B cell (primary cell): ENCODE measurements around the gene MAP4K5. TPM values are rescaled to one million over a fixed set of nuclear protein-coding genes. Genes with fewer than 3 reads are reported as not detected.
A peak's percentile ranks its signal among the peaks of the same experiment; 100 is the strongest.

Experiments used
- ATAC-seq: fragments of 200-7000 bp; cut with Tn5 transposase; one replicate; pipeline ENCODE4 v1.10.0; 2021; ENCODE audit warnings: low read depth, mild to moderate bottlenecking, moderate number of reproducible peaks, moderate library complexity
- CTCF ChIA-PET: fragments of 350-600 bp; sonication (Branson Sonifier 250); formaldehyde crosslinking; loops from one replicate; lab custom pipeline; 2021; ENCODE audit warnings: antibody characterized with exemption, inconsistent platforms; lab: Charles Lee
- POLR2A ChIA-PET: fragments of 350-600 bp; sonication (Branson Sonifier 250); formaldehyde crosslinking; loops from one replicate; lab custom pipeline; 2021; ENCODE audit warnings: antibody characterized with exemption; lab: Charles Lee
- DNase-seq: peaks from one replicate; pipeline ENCODE4 v3.0.0; 2013
- H2AFZ ChIP-seq: 2 replicates; pipeline ENCODE4 v1.6.1; 2012; ENCODE audit warnings: mild to moderate bottlenecking, low read depth, low read length; ENCODE audit not compliant: insufficient read depth, poor library complexity, severe bottlenecking
- H3K27ac ChIP-seq, 2 donors: 1 replicate in 1 of 2; 2 replicates in 1 of 2; pipeline ENCODE4 v1.5.1; 2012 to 2013; ENCODE audit warnings: low read length in 2 of 2, mild to moderate bottlenecking in 2 of 2, moderate library complexity in 1 of 2
- H3K27me3 ChIP-seq, 4 experiments: fragments of 200-600 bp in 1 of 4; sonication (generic) in 1 of 4; replicated peaks in 1 of 4; 1 replicate in 2 of 4; 2 replicates in 2 of 4; pipeline versions ENCODE4 v1.6.1 to v1.7.0; 2013 to 2016; ENCODE audit warnings: low read length in 3 of 4, mild to moderate bottlenecking in 2 of 4, mixed read lengths in 1 of 4, moderate library complexity in 1 of 4; ENCODE audit not compliant: insufficient read depth in 4 of 4, control insufficient read depth in 3 of 4; ENCODE audit errors: control extremely low read depth in 1 of 4
- H3K36me3 ChIP-seq, 2 experiments: replicated peaks in 1 of 2; 1 replicate in 1 of 2; 2 replicates in 1 of 2; pipeline versions ENCODE4 v1.6.1 to v1.7.1; 2013; ENCODE audit warnings: low read length in 1 of 2; ENCODE audit not compliant: insufficient read depth in 2 of 2, control insufficient read depth in 1 of 2; ENCODE audit errors: control extremely low read depth in 1 of 2, extremely low read depth in 1 of 2
- H3K4me1 ChIP-seq, 2 donors: fragments of 200-600 bp in 1 of 2; sonication (generic) in 1 of 2; 1 replicate in 1 of 2; 2 replicates in 1 of 2; pipeline versions ENCODE4 v1.5.1 to v1.6.1; 2013 to 2017; ENCODE audit warnings: low read length in 2 of 2; ENCODE audit not compliant: control insufficient read depth in 2 of 2, insufficient read depth in 2 of 2
- H3K4me2 ChIP-seq: replicated peaks from 2 replicates; pipeline ENCODE3; 2012; ENCODE audit warnings: mild to moderate bottlenecking, low read depth, low read length; ENCODE audit not compliant: poor library complexity, severe bottlenecking
- H3K4me3 ChIP-seq, 5 experiments: fragments of 200-600 bp in 1 of 5; sonication (generic) in 1 of 5; 1 replicate in 3 of 5; 2 replicates in 2 of 5; pipeline versions ENCODE4 v1.5.1 to v1.7.0; 2011 to 2016; ENCODE audit warnings: low read length in 4 of 5, mild to moderate bottlenecking in 4 of 5, low read depth in 2 of 5, control low read depth in 1 of 5, moderate library complexity in 1 of 5; ENCODE audit not compliant: insufficient read depth in 1 of 5; ENCODE audit errors: control extremely low read depth in 1 of 5, extremely low read depth in 1 of 5
- H3K79me2 ChIP-seq: fragments of 200-600 bp; sonication (generic); one replicate; pipeline ENCODE4 v1.6.0; 2016; ENCODE audit warnings: low read length; ENCODE audit not compliant: control insufficient read depth, insufficient read depth
- H3K9ac ChIP-seq: fragments of 200-600 bp; sonication (generic); 2 replicates; pipeline ENCODE4 v1.6.1; 2017; ENCODE audit warnings: mild to moderate bottlenecking, low read length, moderate library complexity
- H3K9me3 ChIP-seq, 3 donors: one replicate each; pipeline versions ENCODE4 v1.6.1 to v1.7.1; 2013; ENCODE audit warnings: low read length in 2 of 3; ENCODE audit not compliant: control insufficient read depth in 2 of 3, insufficient read depth in 1 of 3; ENCODE audit errors: control extremely low read depth in 1 of 3
- H4K20me1 ChIP-seq: 2 replicates; pipeline ENCODE4 v1.6.0; 2012; ENCODE audit warnings: mild to moderate bottlenecking, low read length; ENCODE audit not compliant: insufficient read depth, control insufficient read depth, poor library complexity, severe bottlenecking
- H3K27ac Mint-ChIP-seq: one replicate; pipeline ENCODE4 v1.8.0; 2021; ENCODE audit warnings: mixed read lengths
- H3K27me3 Mint-ChIP-seq: one replicate; pipeline ENCODE4 v1.8.0; 2021; ENCODE audit warnings: mixed read lengths
- H3K4me1 Mint-ChIP-seq: one replicate; pipeline ENCODE4 v1.8.0; 2021; ENCODE audit warnings: mixed read lengths
- H3K4me3 Mint-ChIP-seq: one replicate; pipeline ENCODE4 v1.8.0; 2021; ENCODE audit warnings: mixed read lengths
- H3K9me3 Mint-ChIP-seq: one replicate; pipeline ENCODE4 v1.8.0; 2022; ENCODE audit warnings: mixed read lengths; ENCODE audit not compliant: insufficient read depth
- EZH2 ChIP-seq: IDR thresholded peaks from 2 replicates; pipeline ENCODE4 v1.6.1; 2012; ENCODE audit warnings: borderline replicate concordance, low read depth, mild to moderate bottlenecking, moderate library complexity, low read length; ENCODE audit not compliant: insufficient read depth, poor library complexity, severe bottlenecking
- WGBS: methylation state at CpG from one replicate; pipeline ENCODE4 v1.1.5; 2013; ENCODE audit warnings: missing lambda C conversion rate; ENCODE audit not compliant: insufficient coverage; 5-methylcytosine and 5-hydroxymethylcytosine counted together
- intact Hi-C: fragments of 100-400 bp; cut with micrococcal nuclease; formaldehyde crosslinking; loops from one replicate; pipeline ENCODE4 v1.10.0; 2022
- polyA plus RNA-seq: library from polyadenylated mRNA; depleted of rRNA; stranded (reverse); fragments of >200 nt; gene quantifications from 2 replicates; pipeline ENCODE4 v1.2.3, GENCODE V29; 2012
- total RNA-seq, 2 donors: library from RNA; stranded (reverse); fragments of 120-200 nt in 1 of 2; gene quantifications; 1 replicate in 1 of 2; 2 replicates in 1 of 2; pipeline versions ENCODE4 v1.2.3 to v1.2.4, GENCODE V29; 2013 to 2022
- TF ChIP-seq, protein P1 (sequence below): fragments of 200-600 bp; IDR thresholded peaks from one replicate; pipeline ENCODE4 v1.8.0; 2022; ENCODE audit warnings: antibody characterized with exemption, mild to moderate bottlenecking

Gene MAP4K5
- total and polyA plus RNA-seq, 2 donors (not counting 1 experiment from before 2014, with no cell fraction given), result 14.1 to 60.0 TPM

DNA sequence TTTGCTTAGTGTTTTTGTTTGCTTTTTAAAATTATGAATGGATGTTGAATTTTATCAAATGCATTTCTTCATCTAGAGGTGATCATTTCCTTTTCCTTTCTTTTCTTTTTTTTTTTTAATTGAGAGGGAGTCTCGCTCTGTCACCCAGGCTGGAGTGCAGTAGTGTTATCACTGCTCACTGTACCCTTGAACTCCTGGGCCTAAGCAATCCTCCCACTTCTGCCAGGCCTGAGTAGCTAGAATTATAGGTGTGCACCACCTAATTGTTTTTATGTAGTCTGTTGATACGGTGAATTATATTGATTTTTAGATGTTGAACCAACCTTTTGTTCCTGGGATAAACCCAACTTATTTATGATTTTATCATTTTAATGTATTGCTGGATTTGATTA is 134.2 kb downstream of the MAP4K5 start:
- no CpG with 5 or more reads among the region's 2 CpGs for WGBS
- H3K9me3 ChIP-seq, result no peaks in the 10 kb centered on the region
- H3K4me3 Mint-ChIP-seq, result peak overlapping the region; percentile 5
- peaks cover 41% of the 10 kb centered on the region for H3K4me1 Mint-ChIP-seq
- H3K4me2 ChIP-seq, result no peak overlapping the region
- TF ChIP-seq EZH2, result no peak
- TF ChIP-seq, protein P1, sequence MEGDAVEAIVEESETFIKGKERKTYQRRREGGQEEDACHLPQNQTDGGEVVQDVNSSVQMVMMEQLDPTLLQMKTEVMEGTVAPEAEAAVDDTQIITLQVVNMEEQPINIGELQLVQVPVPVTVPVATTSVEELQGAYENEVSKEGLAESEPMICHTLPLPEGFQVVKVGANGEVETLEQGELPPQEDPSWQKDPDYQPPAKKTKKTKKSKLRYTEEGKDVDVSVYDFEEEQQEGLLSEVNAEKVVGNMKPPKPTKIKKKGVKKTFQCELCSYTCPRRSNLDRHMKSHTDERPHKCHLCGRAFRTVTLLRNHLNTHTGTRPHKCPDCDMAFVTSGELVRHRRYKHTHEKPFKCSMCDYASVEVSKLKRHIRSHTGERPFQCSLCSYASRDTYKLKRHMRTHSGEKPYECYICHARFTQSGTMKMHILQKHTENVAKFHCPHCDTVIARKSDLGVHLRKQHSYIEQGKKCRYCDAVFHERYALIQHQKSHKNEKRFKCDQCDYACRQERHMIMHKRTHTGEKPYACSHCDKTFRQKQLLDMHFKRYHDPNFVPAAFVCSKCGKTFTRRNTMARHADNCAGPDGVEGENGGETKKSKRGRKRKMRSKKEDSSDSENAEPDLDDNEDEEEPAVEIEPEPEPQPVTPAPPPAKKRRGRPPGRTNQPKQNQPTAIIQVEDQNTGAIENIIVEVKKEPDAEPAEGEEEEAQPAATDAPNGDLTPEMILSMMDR, result no peak
- H3K4me3 ChIP-seq, result no peak overlapping the region
- H2AFZ ChIP-seq, result no peak overlapping the region
- CTCF ChIA-PET, result interaction anchor here (1.0 kb wide), 2 partner anchors 78 to 252 kb away, joined by 3 read pairs; no protein-coding TSS in a partner anchor
- no peaks in the 10 kb centered on the region for H3K36me3 ChIP-seq
- POLR2A ChIA-PET, result no interaction called here
- H3K9ac ChIP-seq, result no peak overlapping the region
- H3K27me3 Mint-ChIP-seq, result peaks cover 2% of the 10 kb centered on the region
- intact Hi-C loops, result no loop called here
- H4K20me1 ChIP-seq, result no peaks in the 10 kb centered on the region
- no peak for DNase-seq
- no peak for ATAC-seq
- no peak overlapping the region for H3K27ac ChIP-seq
- no peak overlapping the region for H3K27ac Mint-ChIP-seq
- H3K79me2 ChIP-seq, result no peaks in the 10 kb centered on the region
- no peaks in the 10 kb centered on the region for H3K27me3 ChIP-seq
- peaks cover 11 to 24% of the 10 kb centered on the region in 2 donors for H3K4me1 ChIP-seq
- no peaks in the 10 kb centered on the region for H3K9me3 Mint-ChIP-seq

DNA sequence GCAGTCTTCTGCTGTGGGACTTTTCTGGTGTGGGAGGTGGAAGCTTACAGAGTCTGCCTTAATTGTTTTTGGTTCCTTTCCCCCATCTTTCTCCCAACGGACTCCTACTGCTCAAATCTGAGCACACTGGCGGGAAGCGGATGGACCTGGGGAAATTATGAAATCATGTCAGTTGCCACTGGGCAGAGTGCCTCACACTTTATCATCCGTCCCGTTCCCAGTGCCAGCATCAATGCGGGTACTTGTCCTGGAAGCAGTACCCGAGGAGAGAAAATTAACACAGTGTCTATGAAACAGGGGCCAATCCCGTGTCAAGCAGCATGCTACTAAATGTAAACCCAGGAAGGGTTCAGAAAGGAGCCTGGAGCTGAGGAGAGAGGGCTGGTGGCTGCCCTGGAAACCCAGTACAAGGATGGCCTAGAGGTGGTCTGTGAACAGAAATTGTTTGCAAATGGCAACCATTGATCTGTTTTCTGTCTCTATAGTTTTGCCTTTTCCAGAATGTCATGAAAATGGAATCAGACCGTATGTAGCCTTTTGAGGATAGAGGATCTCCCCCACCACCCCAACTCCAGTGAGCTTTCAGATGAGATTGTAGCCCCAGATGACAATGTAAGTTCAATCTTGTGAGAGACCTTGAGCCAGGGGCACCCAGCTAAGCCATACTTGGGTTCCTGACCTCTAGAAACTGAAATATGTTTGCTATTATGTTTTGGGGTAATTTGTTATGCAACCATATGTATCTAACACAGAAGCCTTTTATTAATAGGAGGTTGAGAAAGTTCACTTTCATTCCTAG is 134.8 kb downstream of the MAP4K5 start:
- H3K4me3 ChIP-seq, result peak overlapping the region in 3 of 5 experiments; percentile 63 to 76 (median 69)
- no peak for ATAC-seq
- POLR2A ChIA-PET, result interaction anchor here (1.3 kb wide), 1 partner anchor 34 kb away, joined by 4 read pairs; no protein-coding TSS in a partner anchor

More for the DNA sequence above, 134.8 kb downstream of the MAP4K5 start:
- no peaks in the 10 kb centered on the region for H3K9me3 ChIP-seq
- Mint-ChIP-seq H3K27me3 (peaks cover 2% of the 10 kb centered on the region), H3K4me3 (peak overlapping the region; percentile 90), H3K9me3 (no peaks in the 10 kb centered on the region), H3K27ac (peak overlapping the region; percentile 39), H3K4me1 (peaks cover 41% of the 10 kb centered on the region)
- no peaks in the 10 kb centered on the region for H3K79me2 ChIP-seq
- peak overlapping the region; percentile 81 for H3K9ac ChIP-seq
- DNase-seq, result no peak
- CTCF ChIA-PET, result interaction anchor here (1.0 to 1.3 kb wide), 3 partner anchors 77 to 253 kb away, joined by 3 read pairs; no protein-coding TSS in a partner anchor
- TF ChIP-seq, protein P1, result no peak
- TF ChIP-seq EZH2, result no peak
- intact Hi-C loops, result loop anchor here (2.0 kb wide), 2 partner anchors 33 to 55 kb away; no protein-coding TSS in a partner anchor
- H3K36me3 ChIP-seq, result no peaks in the 10 kb centered on the region
- no peaks in the 10 kb centered on the region for H3K27me3 ChIP-seq
- H2AFZ ChIP-seq, result peak overlapping the region; percentile 91
- H3K4me2 ChIP-seq, result peak overlapping the region; percentile 94
- no peak overlapping the region for H3K27ac ChIP-seq
- WGBS, result 68% methylated on average over 8 of the region's 9 CpGs
- no peaks in the 10 kb centered on the region for H4K20me1 ChIP-seq
- H3K4me1 ChIP-seq, result peaks cover 11 to 24% of the 10 kb centered on the region in 2 donors
